Keratinocyte (primary cell): Measurements from ENCODE around the gene BPNT1. TPM values are rescaled to one million over a fixed set of nuclear protein-coding genes. Genes with fewer than 3 reads are reported as not detected.

ENCODE experiments used
- DNase-seq: peaks from one replicate; pipeline ENCODE4 v3.0.0-alpha.2; 2011; ENCODE audit warnings: low read depth, missing footprints, low spot score
- FAIRE-seq: peaks from 2 replicates; lab custom pipeline; 2011; peaks lifted over from hg19 to GRCh38; lab: Jason Lieb, UNC
- H2AFZ ChIP-seq: 2 replicates; pipeline ENCODE4 v1.6.0; 2012; ENCODE audit warnings: low read length, control low read depth, inconsistent platforms; ENCODE audit not compliant: control insufficient read depth
- H3K27ac ChIP-seq: 2 replicates; pipeline ENCODE4 v1.5.1; 2011; ENCODE audit warnings: low read length; ENCODE audit not compliant: control insufficient read depth, insufficient read depth
- H3K27me3 ChIP-seq: 3 replicates; pipeline ENCODE4 v1.6.0; 2011; ENCODE audit warnings: low read length; ENCODE audit not compliant: control insufficient read depth, insufficient read depth; ENCODE audit errors: extremely low read depth
- H3K36me3 ChIP-seq, 2 experiments: 2 replicates in 1 of 2; 3 replicates in 1 of 2; pipeline ENCODE4 v1.5.1; 2011; ENCODE audit warnings: low read length in 2 of 2, mild to moderate bottlenecking in 1 of 2; ENCODE audit not compliant: control insufficient read depth in 2 of 2, insufficient read depth in 2 of 2; ENCODE audit errors: extremely low read depth in 1 of 2
- H3K4me1 ChIP-seq: 3 replicates; pipeline ENCODE4 v1.5.1; 2011; ENCODE audit warnings: low read length; ENCODE audit not compliant: control insufficient read depth, insufficient read depth; ENCODE audit errors: extremely low read depth
- H3K4me2 ChIP-seq: 3 replicates; pipeline ENCODE4 v1.6.0; 2011; ENCODE audit warnings: low read depth, low read length; ENCODE audit not compliant: control insufficient read depth, insufficient read depth; ENCODE audit errors: extremely low read depth
- H3K4me3 ChIP-seq, 3 experiments: fragments of 200-600 bp in 1 of 3; sonication (generic) in 1 of 3; 2 replicates in 2 of 3; 3 replicates in 1 of 3; pipeline ENCODE4 v1.5.1; 2011 to 2016; ENCODE audit warnings: low read length in 3 of 3, mild to moderate bottlenecking in 3 of 3, control low read depth in 2 of 3, inconsistent platforms in 1 of 3, low read depth in 1 of 3, mixed read lengths in 1 of 3, mixed run types in 1 of 3, moderate library complexity in 1 of 3; ENCODE audit not compliant: control insufficient read depth in 2 of 3, insufficient read depth in 2 of 3; ENCODE audit errors: extremely low read depth in 1 of 3
- H3K79me2 ChIP-seq: 2 replicates; pipeline ENCODE4 v1.6.0; 2012; ENCODE audit warnings: low read length; ENCODE audit not compliant: control insufficient read depth, insufficient read depth
- H3K9ac ChIP-seq: 3 replicates; pipeline ENCODE4 v1.6.0; 2011; ENCODE audit warnings: low read length; ENCODE audit not compliant: control insufficient read depth, insufficient read depth; ENCODE audit errors: extremely low read depth
- H3K9me1 ChIP-seq: 3 replicates; pipeline ENCODE4 v1.6.0; 2011; ENCODE audit warnings: low read length; ENCODE audit not compliant: control insufficient read depth, insufficient read depth; ENCODE audit errors: extremely low read depth
- H3K9me3 ChIP-seq: 2 replicates; pipeline ENCODE4 v1.5.1; 2012; ENCODE audit warnings: low read depth, low read length; ENCODE audit not compliant: control insufficient read depth
- H4K20me1 ChIP-seq: 3 replicates; pipeline ENCODE4 v1.6.0; 2011; ENCODE audit warnings: low read length; ENCODE audit not compliant: control insufficient read depth, insufficient read depth; ENCODE audit errors: extremely low read depth
- EZH2 ChIP-seq: IDR thresholded peaks from one replicate; pipeline ENCODE4 v1.6.1; 2012; ENCODE audit warnings: inconsistent platforms, mild to moderate bottlenecking, low read length, moderate library complexity
- dilution Hi-C: fragments of 300-500 bp; cut with MboI; formaldehyde crosslinking; loops from one replicate; pipeline ENCODE4 v1.7.0; 2020; ENCODE audit warnings: low sequenced_read_pairs; ENCODE audit not compliant: extremely low pct_ligation_motif_present
- polyA plus RNA-seq, 5 experiments: library from polyadenylated mRNA; depleted of rRNA in 3 of 5; stranded (reverse) in 3 of 5; stranded (forward) in 1 of 5; unstranded in 1 of 5; fragments of >200 nt; gene quantifications; 1 replicate in 1 of 5; 2 replicates in 3 of 5; 3 replicates in 1 of 5; pipeline versions ENCODE4 v1.2.1 to v1.2.3, GENCODE V29; 2011 to 2012; ENCODE audit warnings: missing spikeins in 2 of 5, low read depth in 1 of 5, low replicate concordance in 1 of 5
- TF ChIP-seq, protein P1 (sequence below), 3 experiments: IDR thresholded peaks in 1 of 3; conservative IDR thresholded peaks in 1 of 3; optimal IDR thresholded peaks in 1 of 3; 2 replicates in 2 of 3; 3 replicates in 1 of 3; pipeline versions ENCODE3 to v1.5.1; 2011; ENCODE audit warnings: low read length in 3 of 3, mild to moderate bottlenecking in 3 of 3, moderate library complexity in 2 of 3, control low read depth in 1 of 3, inconsistent platforms in 1 of 3; ENCODE audit not compliant: insufficient read depth in 2 of 3; ENCODE audit errors: extremely low read depth in 1 of 3

BPNT1 gene
- polyA plus RNA-seq, 1 donor (not counting 4 experiments of a cell fraction or from before 2014, with no cell fraction given) = 53.7 TPM

DNA sequence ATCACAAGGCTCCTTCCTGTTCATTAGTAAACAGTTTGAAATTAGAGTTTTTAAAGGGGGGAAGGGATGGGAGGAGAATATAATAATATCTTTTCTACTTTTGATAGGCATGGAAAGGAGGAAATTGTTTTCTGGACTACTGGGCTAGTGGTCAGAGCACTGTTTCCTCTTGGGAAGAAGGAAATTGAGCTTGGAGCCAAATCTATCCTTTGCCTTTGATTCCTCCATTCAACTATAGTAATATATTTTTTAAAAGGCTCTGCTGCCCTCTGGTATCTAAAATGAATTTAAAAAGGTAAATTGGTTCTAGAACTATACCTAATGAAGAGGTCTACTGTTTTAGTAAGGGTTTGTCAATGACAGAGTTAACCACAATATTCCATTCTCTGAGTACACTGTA is 10.2 kb upstream of the BPNT1 start:
- dilution Hi-C loops = no loop called here
- H3K9me3 ChIP-seq = no peaks in the 10 kb centered on the region

DNA sequence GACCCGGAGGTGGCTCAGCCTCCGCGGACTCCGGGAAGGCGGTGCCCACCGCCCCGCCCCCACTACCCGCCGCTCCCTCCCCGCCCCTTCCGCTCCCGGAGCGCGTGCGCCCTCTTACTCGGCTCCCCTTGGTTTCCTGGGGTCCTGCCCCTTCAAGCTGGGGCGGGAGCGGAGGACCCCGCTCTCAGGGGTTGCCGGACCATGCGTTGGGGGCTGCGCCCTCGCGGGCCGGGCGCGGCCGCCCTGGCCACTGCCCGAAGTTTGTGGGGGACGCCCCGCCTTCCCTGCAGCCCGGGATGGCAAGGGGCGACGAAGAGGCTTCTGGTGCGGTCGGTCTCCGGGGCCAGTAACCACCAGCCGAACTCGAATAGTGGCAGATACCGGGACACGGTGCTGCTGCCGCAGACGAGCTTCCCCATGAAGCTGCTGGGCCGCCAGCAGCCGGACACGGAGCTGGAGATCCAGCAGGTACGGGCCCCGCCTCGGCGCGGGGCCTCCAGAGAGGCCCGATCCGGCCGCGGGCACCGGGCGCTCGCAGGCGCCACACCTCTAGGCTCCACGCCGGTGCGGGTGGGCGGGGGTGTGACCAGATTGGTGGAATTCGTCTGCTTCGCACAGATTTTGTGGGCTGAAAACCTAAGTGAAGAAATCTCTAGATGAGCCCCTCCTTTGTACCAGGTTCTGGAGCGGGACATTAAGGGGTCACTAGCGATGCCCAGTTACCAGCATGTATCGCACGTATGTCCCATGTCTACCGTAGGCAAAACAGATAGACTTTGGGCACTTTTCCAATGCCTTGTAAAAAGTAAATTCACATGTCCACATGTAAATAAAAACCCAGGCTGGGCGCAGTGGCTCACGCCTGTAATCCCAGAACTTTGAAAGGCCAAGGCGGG is 4.7 kb upstream of the BPNT1 start, which contains the start of gene IARS2:
Gene IARS2, plus strand, starts transcription at position 117 of the 896 bp plus-strand sequence. Its CDS starts 85 bp downstream, at position 202.
- Histone ChIP-seq H3K9ac (peak within 1 kb of the TSS; percentile 83), H3K27ac (peak within 1 kb of the TSS; percentile 75), H3K79me2 (peaks cover 21% of the 10 kb centered on the region), H3K4me3 (peak within 1 kb of the TSS; percentile 68 to 97 (median 92)), H4K20me1 (no peaks in the 10 kb centered on the region), H3K36me3 (peaks cover 2 to 5% of the 10 kb centered on the region in 2 experiments), H3K9me3 (no peaks in the 10 kb centered on the region), H3K4me2 (peak within 1 kb of the TSS; percentile 89), H3K4me1 (peaks cover 8% of the 10 kb centered on the region), H3K9me1 (no peaks in the 10 kb centered on the region), H3K27me3 (no peaks in the 10 kb centered on the region), H2AFZ (peak within 1 kb of the TSS; percentile 95)
- dilution Hi-C loops = no loop called here
- no peak for TF ChIP-seq EZH2
- TF ChIP-seq, protein P1, sequence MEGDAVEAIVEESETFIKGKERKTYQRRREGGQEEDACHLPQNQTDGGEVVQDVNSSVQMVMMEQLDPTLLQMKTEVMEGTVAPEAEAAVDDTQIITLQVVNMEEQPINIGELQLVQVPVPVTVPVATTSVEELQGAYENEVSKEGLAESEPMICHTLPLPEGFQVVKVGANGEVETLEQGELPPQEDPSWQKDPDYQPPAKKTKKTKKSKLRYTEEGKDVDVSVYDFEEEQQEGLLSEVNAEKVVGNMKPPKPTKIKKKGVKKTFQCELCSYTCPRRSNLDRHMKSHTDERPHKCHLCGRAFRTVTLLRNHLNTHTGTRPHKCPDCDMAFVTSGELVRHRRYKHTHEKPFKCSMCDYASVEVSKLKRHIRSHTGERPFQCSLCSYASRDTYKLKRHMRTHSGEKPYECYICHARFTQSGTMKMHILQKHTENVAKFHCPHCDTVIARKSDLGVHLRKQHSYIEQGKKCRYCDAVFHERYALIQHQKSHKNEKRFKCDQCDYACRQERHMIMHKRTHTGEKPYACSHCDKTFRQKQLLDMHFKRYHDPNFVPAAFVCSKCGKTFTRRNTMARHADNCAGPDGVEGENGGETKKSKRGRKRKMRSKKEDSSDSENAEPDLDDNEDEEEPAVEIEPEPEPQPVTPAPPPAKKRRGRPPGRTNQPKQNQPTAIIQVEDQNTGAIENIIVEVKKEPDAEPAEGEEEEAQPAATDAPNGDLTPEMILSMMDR (optimal IDR thresholded peaks at IDR 0.05 in 1 of 3, IDR thresholded peaks at IDR 0.05 in 1 of 3, conservative IDR thresholded peaks at IDR 0.05 in 1 of 3; ENCODE audit: extremely low read depth in 1 of 3, insufficient read depth in 2 of 3, low read length in 3 of 3) = no peak
- DNase-seq (peak; percentile 15), FAIRE-seq (no peak)

More for the DNA sequence above, 10.2 kb upstream of the BPNT1 start:
- no peak overlapping the region for H3K4me3 ChIP-seq
- no peak overlapping the region for H3K4me2 ChIP-seq
- peaks cover 2 to 10% of the 10 kb centered on the region in 2 experiments for H3K36me3 ChIP-seq
- no peak for TF ChIP-seq EZH2
- TF ChIP-seq, protein P1 (optimal IDR thresholded peaks at IDR 0.05 in 1 of 3, IDR thresholded peaks at IDR 0.05 in 1 of 3, conservative IDR thresholded peaks at IDR 0.05 in 1 of 3; ENCODE audit: extremely low read depth in 1 of 3, insufficient read depth in 2 of 3, low read length in 3 of 3) = no peak
- FAIRE-seq (no peak), DNase-seq (no peak)
- peaks cover 3% of the 10 kb centered on the region for H3K4me1 ChIP-seq
- no peak overlapping the region for H3K9ac ChIP-seq
- H3K27ac ChIP-seq = no peak overlapping the region
- H3K79me2 ChIP-seq = peaks cover 13% of the 10 kb centered on the region
- H4K20me1 ChIP-seq = no peaks in the 10 kb centered on the region
- no peaks in the 10 kb centered on the region for H3K27me3 ChIP-seq
- no peak overlapping the region for H2AFZ ChIP-seq
- H3K9me1 ChIP-seq = no peaks in the 10 kb centered on the region
